Activated naive CD4-positive, alpha-beta T cell treated with anti-CD3 and anti-CD28 coated beads, Interleukin-2, amount 50 U/mL, for 16 hours (primary cell): ENCODE measurements around the gene DAB1.
"Not testable (repeated sequence)": the region's sequence is repeated elsewhere in the genome, so short reads cannot be mapped to it uniquely, and the experiment has no call there.

Experiments used
- DNase-seq: peaks from one replicate; pipeline ENCODE4 v3.0.0-alpha.2; 2020

DAB1 gene

GRCh38 chr1:57111175-57111574 is 312.7 kb downstream of the DAB1 start:
- no peak for DNase-seq

DNA sequence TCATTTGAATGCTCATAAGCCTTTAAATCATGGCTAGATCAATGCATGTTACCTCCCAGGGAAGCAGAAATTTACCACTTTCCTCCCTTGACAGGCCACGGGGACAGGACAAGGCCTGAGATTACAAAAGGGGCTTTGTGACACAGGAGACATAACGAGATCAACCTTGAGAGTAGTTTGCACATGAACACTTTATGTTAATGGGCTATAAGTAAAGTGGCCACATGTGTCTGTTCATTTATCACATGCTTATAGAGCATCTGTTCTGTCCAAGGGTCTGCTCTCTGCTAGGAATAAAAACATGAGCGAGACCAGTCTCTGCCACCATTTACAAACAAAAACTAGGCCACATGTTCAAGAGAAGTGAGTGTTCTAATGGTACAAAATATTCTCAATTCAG is 314.0 kb downstream of the DAB1 start:
- DNase-seq = no peak

DNA sequence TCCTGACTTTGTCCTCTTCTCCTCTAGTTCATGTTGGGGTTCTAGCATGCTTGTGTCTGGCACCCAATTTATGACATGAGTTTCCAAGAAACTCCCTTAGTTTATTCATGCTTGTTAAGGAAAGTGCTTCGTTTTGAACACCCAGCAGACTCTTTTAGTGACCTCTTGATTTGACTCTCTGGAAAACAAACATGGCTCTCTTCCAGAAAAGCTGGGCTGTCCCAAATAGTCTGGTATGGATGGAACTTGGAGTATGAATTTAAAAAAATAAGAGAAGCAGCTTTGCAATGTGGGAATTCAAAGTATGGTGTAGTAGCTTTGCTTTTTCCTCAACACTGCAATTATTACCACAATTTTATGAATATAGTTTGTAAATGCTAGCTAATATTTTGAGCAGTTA is 314.6 kb downstream of the DAB1 start:
- no peak for DNase-seq

DNA sequence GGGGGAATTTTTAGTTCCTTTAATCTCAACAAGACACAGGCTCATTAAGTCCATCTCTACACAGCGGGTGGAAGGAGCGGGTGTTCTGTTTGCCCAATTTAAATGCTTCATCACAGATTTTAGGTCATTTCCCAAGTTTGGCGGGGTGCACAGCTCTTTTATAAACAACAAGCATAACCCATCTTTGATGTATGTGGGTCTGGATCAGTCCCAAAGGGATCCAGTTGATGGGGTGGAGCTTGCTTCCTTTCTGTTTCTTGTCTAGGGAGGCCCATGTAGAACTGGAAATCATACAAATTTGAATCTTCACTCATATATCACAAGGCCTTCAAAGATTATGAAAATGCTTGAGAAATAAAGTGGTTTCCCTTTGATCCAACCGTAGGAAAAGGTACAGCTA is 317.6 kb downstream of the DAB1 start:
- DNase-seq = no peak

DNA sequence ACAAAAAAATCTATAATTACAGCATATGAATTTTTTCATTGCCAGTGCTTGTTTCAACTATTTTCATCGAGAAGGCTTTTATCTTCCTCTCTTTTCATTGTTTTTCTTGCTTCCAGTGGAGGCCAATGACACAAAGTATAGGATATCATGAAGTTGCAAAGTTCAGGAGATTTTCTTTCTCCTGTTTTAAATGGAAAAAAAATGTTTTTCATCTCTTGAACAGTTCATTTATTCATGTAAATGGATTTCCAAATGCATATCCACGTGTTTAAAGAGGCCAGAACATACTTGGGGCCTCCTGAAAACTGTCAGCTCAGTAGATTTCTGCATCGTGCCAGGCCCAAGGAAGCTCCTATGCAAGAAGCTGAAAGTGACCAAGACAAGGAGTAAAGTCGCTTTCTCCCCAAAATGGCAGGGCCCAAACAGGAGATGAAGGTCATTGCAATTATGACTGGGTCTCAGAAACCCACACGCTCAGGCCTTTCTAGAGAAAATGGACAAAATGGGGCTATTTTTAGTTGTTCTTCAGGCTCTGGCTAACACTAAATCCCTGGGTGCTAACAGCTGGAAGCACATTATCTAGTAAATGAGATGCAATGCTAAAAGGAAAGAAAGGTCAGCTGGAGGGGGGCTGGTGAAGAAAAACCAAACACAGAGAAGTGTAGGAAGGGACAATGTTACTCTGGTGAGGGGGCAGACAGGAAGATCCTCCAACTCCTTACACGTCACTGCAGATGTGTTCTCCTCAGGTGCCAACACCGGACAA is 321.1 kb downstream of the DAB1 start:
- DNase-seq = no peak

GRCh38 chr1:57101209-57101608 is 322.7 kb downstream of the DAB1 start:
- DNase-seq = no peak

GRCh38 chr1:57094749-57095148 is 329.1 kb downstream of the DAB1 start:
- no peak for DNase-seq

- DNase-seq = no peak
Observed at GRCh38 chr1:57093122-57093521, 330.7 kb downstream of the DAB1 start.

- no peak for DNase-seq
Observed at GRCh38 chr1:57091642-57092041, 332.2 kb downstream of the DAB1 start.

DNA sequence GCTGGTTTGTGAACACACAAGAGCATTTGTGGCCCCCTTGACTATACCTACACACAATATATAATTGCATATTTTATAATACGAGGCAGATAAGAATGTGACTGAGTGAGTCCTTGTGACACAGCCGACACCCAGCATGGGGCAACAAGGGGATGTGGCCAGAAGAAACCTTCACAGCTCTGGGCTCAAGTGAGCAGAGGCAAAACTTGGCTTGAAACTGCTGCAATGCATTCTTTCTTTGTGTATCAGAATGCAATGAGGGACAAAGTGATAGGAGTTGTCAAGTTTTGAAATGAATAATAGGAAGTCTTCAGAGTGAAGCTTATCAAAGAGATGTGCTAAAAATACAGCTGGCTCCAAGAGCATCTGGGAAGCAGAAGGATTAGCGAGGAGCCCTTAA is 334.0 kb downstream of the DAB1 start:
- DNase-seq = no peak

DNA sequence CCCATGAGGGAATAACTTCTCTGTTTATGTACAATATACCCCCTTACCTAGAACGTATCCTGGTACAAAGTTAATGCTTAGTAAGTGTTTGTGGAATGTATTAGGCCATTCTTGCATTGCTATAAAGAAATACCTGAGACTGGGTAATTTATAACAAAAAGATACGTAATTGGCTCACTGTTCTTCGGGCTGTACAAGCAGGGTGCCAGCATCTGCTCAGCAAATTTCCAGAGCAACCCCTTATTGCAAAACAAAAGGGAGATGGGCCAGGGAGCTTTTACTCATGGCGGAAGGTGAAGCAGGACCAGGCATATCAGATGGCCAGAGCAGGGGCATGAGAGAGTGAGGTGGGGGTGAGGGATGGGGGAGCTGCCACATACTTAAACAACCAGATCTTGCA is 334.6 kb downstream of the DAB1 start:
- no peak for DNase-seq

DNA sequence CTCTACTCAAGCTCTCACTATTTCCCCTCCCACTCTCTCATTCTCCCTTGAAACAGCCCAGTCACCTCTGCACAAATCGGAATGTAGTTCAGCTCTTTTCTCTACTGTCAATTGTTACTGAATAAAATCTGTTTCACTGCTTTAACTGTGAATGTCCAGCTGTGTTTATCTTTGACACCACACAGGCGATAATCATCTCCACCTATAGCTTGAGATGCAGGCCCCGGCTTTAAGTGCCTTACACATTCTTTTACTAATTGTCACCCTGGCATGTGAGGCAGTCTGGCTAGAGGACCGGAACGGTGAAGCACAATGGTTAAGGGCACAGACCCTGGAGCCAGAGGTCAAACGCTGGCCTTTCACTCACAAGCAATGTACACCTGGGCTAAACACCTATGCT is 335.2 kb downstream of the DAB1 start:
- DNase-seq = no peak

- not testable (repeated sequence) for DNase-seq
Observed at GRCh38 chr1:57087660-57088059, 336.2 kb downstream of the DAB1 start.

GRCh38 chr1:57086154-57086553 is 337.7 kb downstream of the DAB1 start:
- no peak for DNase-seq

DNA sequence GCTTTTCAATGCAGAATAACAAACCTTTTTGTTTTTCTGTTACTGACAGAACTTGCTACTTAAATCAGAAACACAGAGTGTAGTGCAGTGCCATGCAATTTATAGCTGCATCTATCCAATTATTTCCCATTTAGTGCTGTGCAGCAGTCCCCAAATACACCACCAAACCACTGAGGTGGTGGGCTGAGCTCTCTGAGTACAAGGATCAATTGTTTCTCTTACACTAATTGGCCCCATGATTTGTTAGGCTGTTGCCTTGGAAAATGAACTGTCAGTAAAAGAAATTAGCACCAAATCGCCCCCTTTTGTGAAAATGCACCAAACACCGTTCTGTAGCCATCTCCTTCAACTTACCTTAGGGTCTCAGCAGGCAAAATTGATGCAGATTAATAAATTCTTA is 339.2 kb downstream of the DAB1 start:
- DNase-seq = no peak

- no peak for DNase-seq
Observed at GRCh38 chr1:57082711-57083439, 341.0 kb downstream of the DAB1 start.

DNA sequence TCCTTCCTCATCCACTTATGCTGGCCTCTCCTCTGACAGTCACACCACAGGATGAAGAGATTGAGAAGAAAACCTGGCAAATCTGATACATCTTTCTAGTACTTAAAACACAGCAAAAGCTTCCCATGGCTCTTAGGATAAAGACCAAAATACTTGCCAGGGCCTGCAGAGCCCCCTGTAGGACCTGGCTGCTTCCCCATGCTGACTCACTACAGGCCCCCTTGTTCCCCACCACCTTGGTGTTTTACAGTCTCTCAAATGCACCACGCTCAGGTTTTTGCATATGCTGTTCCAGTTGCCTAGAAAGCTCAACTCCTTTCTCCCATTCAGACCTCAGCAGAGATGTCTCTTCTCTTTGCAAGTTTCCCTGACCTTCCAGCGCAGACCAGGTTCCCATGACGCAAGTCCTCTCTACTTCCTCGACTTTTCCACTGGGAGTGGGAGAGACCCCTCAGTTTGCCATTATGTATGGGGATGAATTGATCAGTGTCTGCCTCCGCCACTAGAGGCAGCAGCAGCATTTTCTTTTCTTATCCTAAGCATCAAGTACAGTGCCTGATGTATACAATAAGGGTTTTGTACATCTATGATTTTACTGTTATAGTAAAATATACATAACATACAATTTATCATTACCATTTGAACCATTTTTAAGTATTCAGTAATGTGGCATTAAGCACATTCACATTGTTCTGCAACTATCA is 344.3 kb downstream of the DAB1 start:
- DNase-seq = no peak

GRCh38 chr1:57072401-57073110 is 351.3 kb downstream of the DAB1 start:
- no peak for DNase-seq

GRCh38 chr1:57067863-57068262 is 356.0 kb downstream of the DAB1 start:
- DNase-seq = no peak

DNA sequence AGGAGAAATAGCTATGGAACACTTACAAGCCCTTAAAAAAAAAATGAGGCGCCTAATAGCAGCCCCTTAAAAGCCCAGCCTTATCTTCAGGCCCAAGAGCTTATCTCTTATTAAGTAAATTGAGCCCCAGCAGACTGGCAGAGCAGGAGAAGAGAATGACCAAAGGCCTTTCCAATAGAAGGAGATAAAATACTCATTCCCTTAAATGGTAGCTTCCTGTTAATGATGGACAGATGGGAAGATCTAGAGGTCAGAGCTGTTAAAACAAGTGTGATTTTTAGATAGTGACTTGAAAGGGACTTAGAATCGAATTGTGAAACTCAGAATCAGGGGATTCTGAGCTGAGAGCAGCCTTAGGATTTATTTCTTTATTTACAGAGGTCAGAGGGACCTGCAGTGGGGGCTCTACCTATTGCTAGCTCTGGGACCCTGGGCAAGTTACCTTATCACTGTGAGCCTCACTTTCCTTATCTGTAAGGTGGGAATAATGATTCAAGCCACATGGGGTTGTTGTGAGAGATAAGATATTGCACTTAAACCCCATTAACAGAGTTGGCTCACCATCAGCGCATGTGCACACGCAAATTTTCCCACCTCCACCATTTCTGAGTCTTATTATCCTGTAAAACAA is 356.8 kb downstream of the DAB1 start:
- DNase-seq = no peak

DNA sequence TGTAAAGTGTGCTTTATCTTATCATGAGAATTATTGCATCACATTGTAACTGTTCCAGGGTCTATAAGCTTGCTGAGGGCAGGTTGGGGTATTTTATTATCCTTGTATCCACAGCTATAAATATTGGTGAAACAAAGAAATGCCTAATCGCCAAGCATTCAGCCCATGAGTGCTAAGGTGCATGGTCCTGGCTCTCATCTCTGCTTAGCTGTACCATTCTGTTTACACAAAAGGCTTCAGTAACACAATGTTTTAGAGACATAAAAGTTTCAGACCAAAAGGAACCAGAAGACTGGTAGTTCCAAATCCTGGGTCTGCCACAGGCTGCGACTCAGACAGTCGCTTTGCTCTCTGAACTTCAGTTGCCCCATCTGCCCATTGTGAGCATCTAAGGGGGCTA is 358.4 kb downstream of the DAB1 start:
- no peak for DNase-seq

DNA sequence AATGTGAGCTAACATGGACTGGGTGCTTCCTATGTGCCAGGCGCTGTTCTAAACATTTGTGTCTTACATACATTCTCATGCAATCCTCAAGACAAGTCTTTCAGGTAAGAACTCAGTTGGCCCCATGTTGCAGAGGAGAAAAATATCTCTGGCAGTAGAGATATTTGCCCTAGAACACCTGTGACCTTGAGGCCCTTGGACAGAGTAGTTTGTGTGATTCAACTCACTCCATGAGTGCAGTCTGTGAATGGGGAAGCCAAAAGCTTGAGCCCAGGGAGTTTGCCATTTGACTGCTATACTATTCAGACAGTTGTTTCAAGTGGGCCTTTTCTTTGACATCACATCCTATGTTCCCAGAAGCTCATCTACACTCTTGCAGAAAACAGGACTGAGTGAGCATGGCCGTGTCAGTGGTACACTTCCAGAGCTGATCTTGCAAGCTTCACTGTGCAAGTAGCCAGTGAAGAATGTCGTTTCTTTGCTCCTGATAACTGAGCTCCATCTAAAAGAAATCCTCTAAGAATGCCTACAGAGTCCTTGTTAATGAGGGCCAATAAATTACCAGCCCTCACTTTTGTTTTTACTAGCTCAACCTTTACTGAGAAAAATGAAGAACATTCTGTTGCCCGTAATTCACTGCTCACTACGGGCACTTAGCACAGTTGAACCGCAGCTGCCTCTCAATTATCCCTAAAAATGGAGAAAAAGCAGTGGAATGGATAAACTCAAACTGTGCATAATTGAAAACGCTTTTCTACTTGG is 359.3 kb downstream of the DAB1 start:
- DNase-seq = no peak
